Activated CD4-positive, alpha-beta T cell treated with anti-CD3 and anti-CD28 coated beads for 36 hours (primary cell): ENCODE measurements around the gene BSPH1. TPM values are rescaled to one million over a fixed set of nuclear protein-coding genes. Genes with fewer than 3 reads are reported as not detected.

Experiments used
- total RNA-seq, 2 experiments: library from RNA; stranded (reverse); gene quantifications; one replicate each; pipeline ENCODE4 v1.2.3, GENCODE V29; 2021

BSPH1 gene
- total RNA-seq, 2 experiments from 2014 or later = not detected

Other genes starting within 250 kb of the BSPH1 start
- gene NOP53, start 246.6 kb downstream of the BSPH1 start, total RNA-seq = 100 to 1,000 TPM; 317 to 374 TPM
- gene SELENOW, start 213.5 kb downstream of the BSPH1 start, total RNA-seq = 100 to 1,000 TPM; 150 to 178 TPM
- gene TPRX1, start 187.6 kb downstream of the BSPH1 start, total RNA-seq = not detected
- not detected for gene CRX, start 170.2 kb downstream of the BSPH1 start, total RNA-seq
- gene TPRX2, start 132.9 kb downstream of the BSPH1 start, total RNA-seq = not detected
- gene SULT2A1, start 105.9 kb downstream of the BSPH1 start, total RNA-seq = not detected
- gene ELSPBP1, start 2.5 kb upstream of the BSPH1 start, total RNA-seq = not detected
- not detected for gene CABP5, start 51.9 kb upstream of the BSPH1 start, total RNA-seq
- gene PLA2G4C, start 118.6 kb upstream of the BSPH1 start, total RNA-seq = 10 to 100 TPM; 11.5 to 12.4 TPM
- gene LIG1, start 178.2 kb upstream of the BSPH1 start, total RNA-seq = 100 to 1,000 TPM; 193 to 194 TPM
- 10 to 100 TPM in 1 of 2 experiments, 1 to 10 TPM in 1; 7.4 to 10.9 TPM for gene ZSWIM9, start 178.5 kb upstream of the BSPH1 start, total RNA-seq